Endodermal cell (in vitro differentiated cells): ENCODE results near the gene SERPINH1. TPM values are rescaled to one million over a fixed set of nuclear protein-coding genes. Genes with fewer than 3 reads are reported as not detected.

Experiments
- DNase-seq: peaks from one replicate; pipeline ENCODE4 v3.0.0-alpha.2; 2017
- H3K27ac ChIP-seq: 2 replicates; pipeline ENCODE4 v1.5.1; 2013; ENCODE audit warnings: mild to moderate bottlenecking, low read depth, low read length, moderate library complexity
- H3K27me3 ChIP-seq: 2 replicates; pipeline ENCODE4 v1.6.1; 2013; ENCODE audit warnings: mild to moderate bottlenecking, low read length, moderate library complexity; ENCODE audit not compliant: insufficient read depth, control insufficient read depth, poor library complexity, severe bottlenecking
- H3K36me3 ChIP-seq: 2 replicates; pipeline ENCODE4 v1.7.0; 2013; ENCODE audit warnings: mild to moderate bottlenecking, low read length, moderate library complexity; ENCODE audit not compliant: control insufficient read depth, insufficient read depth
- H3K4me1 ChIP-seq: one replicate; pipeline ENCODE4 v1.7.0; 2013; ENCODE audit warnings: low read length; ENCODE audit not compliant: control insufficient read depth, insufficient read depth
- H3K4me3 ChIP-seq: 2 replicates; pipeline ENCODE4 v1.5.1; 2013; ENCODE audit warnings: mild to moderate bottlenecking, low read length, moderate library complexity
- H3K9ac ChIP-seq: 2 replicates; pipeline ENCODE4 v1.6.1; 2013; ENCODE audit warnings: mild to moderate bottlenecking, low read length, moderate library complexity; ENCODE audit not compliant: poor library complexity, severe bottlenecking; ENCODE audit errors: extremely low read depth
- H3K9me3 ChIP-seq: 2 replicates; pipeline ENCODE4 v1.6.1; 2013; ENCODE audit warnings: mild to moderate bottlenecking, low read length, moderate library complexity; ENCODE audit not compliant: control insufficient read depth
- H3K27ac Mint-ChIP-seq: 2 replicates; pipeline ENCODE4 v1.8.0; 2020; ENCODE audit warnings: mixed read lengths
- H3K27me3 Mint-ChIP-seq: 2 replicates; pipeline ENCODE4 v1.8.0; 2021; ENCODE audit warnings: mild to moderate bottlenecking, mixed read lengths; ENCODE audit not compliant: insufficient read depth
- H3K36me3 Mint-ChIP-seq: 2 replicates; pipeline ENCODE4 v1.8.0; 2020; ENCODE audit warnings: low read depth, mixed read lengths
- H3K4me1 Mint-ChIP-seq: 2 replicates; pipeline ENCODE4 v1.8.0; 2020; ENCODE audit warnings: mixed read lengths
- H3K4me3 Mint-ChIP-seq: 2 replicates; pipeline ENCODE4 v1.8.0; 2020; ENCODE audit warnings: mild to moderate bottlenecking, moderate library complexity, mixed read lengths
- H3K9me3 Mint-ChIP-seq: 2 replicates; pipeline ENCODE4 v1.8.0; 2020; ENCODE audit warnings: mild to moderate bottlenecking, mixed read lengths
- CTCF ChIP-seq: fragments of 200-600 bp; sonication (generic); conservative IDR thresholded peaks from 2 replicates; pipeline ENCODE4 v1.5.0; 2021; ENCODE audit warnings: antibody characterized with exemption, mild to moderate bottlenecking
- WGBS, 2 experiments: methylation state at CpG; one replicate each; pipeline versions ENCODE4 v1.1.5 to v1.1.7; 2013; ENCODE audit warnings: missing lambda C conversion rate in 2 of 2, mixed read lengths in 1 of 2; ENCODE audit not compliant: insufficient coverage in 1 of 2, insufficient read length in 1 of 2; 5-methylcytosine and 5-hydroxymethylcytosine counted together
- total RNA-seq, 2 donors: library from RNA; stranded (reverse); fragmentation: NEBNext Ultra II Directional in 1 of 2; extraction: Animal tissue kit (Norgen Biotek cat#: 25700) in 1 of 2; gene quantifications; 2 replicates in 1 of 2; 3 replicates in 1 of 2; pipeline ENCODE4 v1.2.1, GENCODE V29; 2021

SERPINH1 gene
- total RNA-seq, 2 donors from 2014 or later: 414 to 454 TPM

- no peak overlapping the region for H3K27ac ChIP-seq
- Mint-ChIP-seq H3K4me1 (peaks cover 3% of the 10 kb centered on the region), H3K4me3 (no peak overlapping the region), H3K36me3 (no peaks in the 10 kb centered on the region), H3K27ac (no peak overlapping the region), H3K27me3 (peaks cover 10% of the 10 kb centered on the region), H3K9me3 (no peaks in the 10 kb centered on the region)
- H3K4me1 ChIP-seq: no peaks in the 10 kb centered on the region
- WGBS, 2 experiments: 92% methylated on average over 11 to 16 of the region's 16 CpGs
- no peak for TF ChIP-seq CTCF
- H3K9ac ChIP-seq: no peak overlapping the region
- DNase-seq: no peak
- no peak overlapping the region for H3K4me3 ChIP-seq
- H3K9me3 ChIP-seq: no peaks in the 10 kb centered on the region
- H3K27me3 ChIP-seq: no peaks in the 10 kb centered on the region
- no peaks in the 10 kb centered on the region for H3K36me3 ChIP-seq
These were observed 42.0 kb downstream of the SERPINH1 start for GRCh38 chr11:75603791-75604736.

GRCh38 chr11:75606099-75606498 is 44.0 kb downstream of the SERPINH1 start:
- H3K4me1 ChIP-seq: no peaks in the 10 kb centered on the region
- H3K4me3 ChIP-seq: no peak overlapping the region
- peaks cover 3% of the 10 kb centered on the region for H3K4me1 Mint-ChIP-seq
- no peak overlapping the region for H3K9ac ChIP-seq
- H3K27me3 ChIP-seq: no peaks in the 10 kb centered on the region
- WGBS, 2 experiments: 89 to 96% methylated on average over 8 of the region's 8 CpGs
- H3K27ac Mint-ChIP-seq: no peak overlapping the region
- TF ChIP-seq CTCF: no peak
- H3K9me3 Mint-ChIP-seq: no peaks in the 10 kb centered on the region
- H3K9me3 ChIP-seq: no peaks in the 10 kb centered on the region
- no peak overlapping the region for H3K27ac ChIP-seq
- H3K36me3 Mint-ChIP-seq: no peaks in the 10 kb centered on the region
- DNase-seq: no peak
- no peaks in the 10 kb centered on the region for H3K36me3 ChIP-seq
- H3K4me3 Mint-ChIP-seq: no peak overlapping the region
- peaks cover 6% of the 10 kb centered on the region for H3K27me3 Mint-ChIP-seq

- peaks cover under 1% of the 10 kb centered on the region for H3K27me3 Mint-ChIP-seq
- Histone ChIP-seq H3K27ac (no peak overlapping the region), H3K9me3 (no peaks in the 10 kb centered on the region), H3K4me1 (peaks cover 13% of the 10 kb centered on the region), H3K27me3 (no peaks in the 10 kb centered on the region), H3K9ac (no peak overlapping the region), H3K4me3 (no peak overlapping the region), H3K36me3 (no peaks in the 10 kb centered on the region)
- H3K27ac Mint-ChIP-seq: no peak overlapping the region
- H3K4me3 Mint-ChIP-seq: no peak overlapping the region
- no peaks in the 10 kb centered on the region for H3K9me3 Mint-ChIP-seq
- WGBS, 2 experiments: 89 to 100% methylated on average over 2 to 3 of the region's 3 CpGs
- peaks cover 10% of the 10 kb centered on the region for H3K4me1 Mint-ChIP-seq
- no peak for TF ChIP-seq CTCF
- H3K36me3 Mint-ChIP-seq: no peaks in the 10 kb centered on the region
- no peak for DNase-seq
These were observed 49.8 kb downstream of the SERPINH1 start for GRCh38 chr11:75611823-75612222.
